AG04449 (cell line): Measurements from ENCODE around the gene SPAG9.

Experiments
- CTCF ChIA-PET: fragments of 350-600 bp; formaldehyde crosslinking; extraction: SDS; loops from one replicate; lab custom pipeline; 2021; ENCODE audit warnings: antibody characterized with exemption; lab: Yijun Ruan, JAX
- POLR2A ChIA-PET: fragments of 400-600, 350-600 bp; formaldehyde crosslinking; extraction: SDS; loops from one replicate; lab custom pipeline; 2020; ENCODE audit warnings: antibody characterized with exemption, inconsistent platforms; lab: Yijun Ruan, JAX
- DNase-seq: peaks from one replicate; pipeline ENCODE4 v3.0.0-alpha.2; 2010; ENCODE audit warnings: low read depth, low spot score
- H3K4me3 ChIP-seq: 2 replicates; pipeline ENCODE4 v1.5.1; 2011; ENCODE audit warnings: low read depth, mild to moderate bottlenecking, control low read depth, low read length
- TF ChIP-seq, protein P1 (sequence below): IDR thresholded peaks from one replicate; pipeline ENCODE4 v1.5.1; 2011; ENCODE audit warnings: mild to moderate bottlenecking, moderate library complexity, low read length, control low read depth, inconsistent platforms; ENCODE audit not compliant: insufficient read depth; ENCODE audit errors: missing control alignments

The SPAG9 gene

DNA sequence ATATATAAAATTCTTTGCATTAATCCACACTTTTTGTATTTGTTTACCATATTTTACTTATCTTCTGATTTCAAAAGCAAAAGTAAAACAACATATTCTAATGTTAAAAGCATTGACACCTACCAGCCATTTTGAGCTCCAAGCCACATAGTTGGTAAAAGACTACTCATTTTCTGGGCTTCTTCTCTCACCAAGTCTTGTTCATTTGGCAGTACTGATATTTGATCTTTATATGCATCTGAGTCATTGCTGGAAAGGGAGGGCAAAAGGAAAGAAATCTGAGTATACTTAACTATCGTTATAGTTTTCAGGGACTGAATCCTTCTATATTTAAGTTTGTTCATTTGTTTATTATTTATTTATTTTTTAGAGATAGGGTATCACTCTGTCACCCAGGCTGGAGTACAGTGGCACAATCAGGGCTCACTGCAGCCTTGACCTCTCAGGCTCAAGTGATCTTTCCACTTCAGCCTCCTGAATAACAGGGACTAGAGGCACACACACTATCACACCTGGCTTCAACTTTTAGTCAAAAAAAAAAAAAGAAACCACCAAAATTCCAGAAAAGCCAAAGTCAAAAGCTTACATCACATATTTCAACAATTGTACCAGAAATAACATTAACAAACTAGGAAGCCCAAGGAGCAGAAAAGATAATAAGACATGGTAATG, 133.5 kb downstream of the SPAG9 start:
- ChIA-PET CTCF (interaction anchor here (1.8 kb wide), 1 partner anchor 135 kb away, joined by 10 read pairs; no protein-coding TSS in a partner anchor), POLR2A (interaction anchor here (0.6 kb wide), 1 partner anchor 121 kb away, joined by 3 read pairs; the partner anchor contains the start of gene TOB1)
- no peak overlapping the region for H3K4me3 ChIP-seq
- DNase-seq, result no peak
- TF ChIP-seq, protein P1, sequence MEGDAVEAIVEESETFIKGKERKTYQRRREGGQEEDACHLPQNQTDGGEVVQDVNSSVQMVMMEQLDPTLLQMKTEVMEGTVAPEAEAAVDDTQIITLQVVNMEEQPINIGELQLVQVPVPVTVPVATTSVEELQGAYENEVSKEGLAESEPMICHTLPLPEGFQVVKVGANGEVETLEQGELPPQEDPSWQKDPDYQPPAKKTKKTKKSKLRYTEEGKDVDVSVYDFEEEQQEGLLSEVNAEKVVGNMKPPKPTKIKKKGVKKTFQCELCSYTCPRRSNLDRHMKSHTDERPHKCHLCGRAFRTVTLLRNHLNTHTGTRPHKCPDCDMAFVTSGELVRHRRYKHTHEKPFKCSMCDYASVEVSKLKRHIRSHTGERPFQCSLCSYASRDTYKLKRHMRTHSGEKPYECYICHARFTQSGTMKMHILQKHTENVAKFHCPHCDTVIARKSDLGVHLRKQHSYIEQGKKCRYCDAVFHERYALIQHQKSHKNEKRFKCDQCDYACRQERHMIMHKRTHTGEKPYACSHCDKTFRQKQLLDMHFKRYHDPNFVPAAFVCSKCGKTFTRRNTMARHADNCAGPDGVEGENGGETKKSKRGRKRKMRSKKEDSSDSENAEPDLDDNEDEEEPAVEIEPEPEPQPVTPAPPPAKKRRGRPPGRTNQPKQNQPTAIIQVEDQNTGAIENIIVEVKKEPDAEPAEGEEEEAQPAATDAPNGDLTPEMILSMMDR, result no peak

DNA sequence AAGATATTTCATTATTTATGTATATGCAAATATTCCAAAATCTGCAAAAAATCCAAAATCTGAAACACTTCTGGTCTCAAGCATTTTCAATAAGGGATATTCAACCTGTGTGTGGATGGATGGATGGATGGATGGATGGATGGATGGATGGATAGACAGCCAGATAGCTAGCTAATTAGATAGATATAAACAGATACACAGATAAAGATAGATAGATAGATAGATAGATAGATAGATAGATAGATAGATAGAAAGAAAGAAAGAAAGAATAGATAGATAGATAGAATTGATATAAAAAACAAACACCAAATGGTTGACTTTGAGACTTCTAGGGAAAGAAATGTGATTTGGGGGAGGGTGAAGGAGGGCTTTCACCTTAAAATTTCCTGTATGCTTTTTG, 139.4 kb downstream of the SPAG9 start:
- CTCF ChIA-PET, result interaction anchor here (3.0 to 5.3 kb wide), 2 partner anchors 20 to 128 kb away, joined by 11 to 21 read pairs; no protein-coding TSS in a partner anchor
- POLR2A ChIA-PET, result interaction anchor here (1.2 kb wide), 1 partner anchor 115 kb away, joined by 3 read pairs; the partner anchor contains the start of gene TOB1
- no peak for DNase-seq
- no peak overlapping the region for H3K4me3 ChIP-seq
- TF ChIP-seq, protein P1, result no peak

DNA sequence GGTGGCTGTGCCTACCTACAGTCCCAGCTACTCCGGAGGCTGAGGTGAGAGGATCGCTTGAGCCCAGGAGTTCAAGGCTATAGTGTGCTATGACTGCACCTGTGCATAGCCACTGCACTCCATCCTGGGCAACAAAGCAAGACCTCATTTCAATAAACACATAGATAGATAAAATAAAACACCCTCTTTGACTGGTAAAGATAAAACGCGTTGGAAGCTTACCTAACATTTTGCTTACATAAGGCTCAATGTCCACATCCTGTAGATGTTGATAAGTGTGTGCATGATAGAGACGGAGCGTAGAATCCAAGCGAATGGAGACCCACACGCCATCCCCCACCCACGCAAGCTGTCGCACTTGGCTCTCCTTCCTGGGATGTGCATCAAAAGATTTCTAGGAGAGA, 141.1 kb downstream of the SPAG9 start:
- POLR2A ChIA-PET, result no interaction called here
- no peak overlapping the region for H3K4me3 ChIP-seq
- TF ChIP-seq, protein P1, result no peak
- CTCF ChIA-PET, result interaction anchor here (0.6 to 5.3 kb wide), 3 partner anchors 119 to 130 kb away, joined by 3 to 21 read pairs (median 3); no protein-coding TSS in a partner anchor
- DNase-seq, result no peak

DNA sequence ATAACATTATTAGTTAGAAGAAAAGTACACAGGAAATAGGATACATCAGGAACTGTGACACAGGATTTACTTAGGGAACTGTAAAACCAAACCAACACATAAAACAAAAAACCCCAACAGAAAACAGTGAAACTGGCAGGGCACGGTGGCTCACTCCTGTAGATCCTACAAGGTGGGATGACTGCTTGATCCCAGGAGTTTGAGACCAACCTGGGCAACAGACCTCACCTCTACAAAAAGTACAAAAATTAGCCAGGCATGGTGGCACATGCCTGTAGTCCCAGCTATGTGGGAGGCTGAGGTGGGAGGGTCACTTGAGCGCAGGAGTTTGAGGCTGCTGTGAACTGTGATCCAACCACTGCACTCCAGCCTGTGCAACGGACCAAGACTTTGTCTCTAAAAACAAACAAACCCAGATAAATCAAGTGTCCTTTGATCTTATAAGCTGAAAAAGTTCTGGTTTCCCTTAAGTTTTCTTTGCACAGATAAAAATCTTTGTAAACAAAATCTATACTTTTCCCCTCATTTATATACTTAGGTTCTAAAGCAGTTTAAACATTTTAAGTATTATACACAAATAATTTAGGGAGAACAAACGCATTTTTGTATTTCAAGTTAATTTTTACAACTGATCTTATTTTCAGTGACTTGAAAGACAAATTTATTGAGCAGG, 143.0 kb downstream of the SPAG9 start:
- no peak overlapping the region for H3K4me3 ChIP-seq
- TF ChIP-seq, protein P1, result no peak
- ChIA-PET CTCF (interaction anchor here (0.6 to 2.7 kb wide), 5 partner anchors 12 to 125 kb away, joined by 3 to 11 read pairs (median 4); no protein-coding TSS in a partner anchor), POLR2A (no interaction called here)
- no peak for DNase-seq

DNA sequence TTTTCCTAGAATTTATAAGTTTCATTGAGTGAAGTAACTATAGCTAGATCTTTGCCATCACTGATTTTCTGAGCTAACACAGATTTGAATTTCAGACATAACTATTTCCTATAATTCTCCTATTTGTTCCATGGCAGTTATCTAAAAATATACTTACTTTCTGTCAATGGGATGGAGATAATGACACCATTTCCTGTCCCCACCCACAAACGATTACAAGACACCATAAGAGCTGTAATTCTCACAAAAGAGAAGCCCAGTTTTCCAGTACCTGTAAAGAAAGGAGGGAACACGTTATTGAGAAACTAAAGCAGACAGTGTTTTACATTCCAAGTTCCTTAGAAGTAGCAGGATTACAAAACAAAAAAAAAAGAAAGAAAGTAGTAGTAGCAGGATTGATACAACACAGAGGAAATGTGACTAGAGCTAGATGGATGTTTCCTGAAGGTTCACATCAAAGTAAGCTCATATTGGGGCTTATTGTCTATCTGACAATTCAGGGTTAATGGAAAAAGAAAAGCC, 143.7 kb downstream of the SPAG9 start:
- H3K4me3 ChIP-seq, result no peak overlapping the region
- DNase-seq, result no peak
- POLR2A ChIA-PET, result no interaction called here
- TF ChIP-seq, protein P1, result no peak
- CTCF ChIA-PET, result interaction anchor here (0.6 to 2.7 kb wide), 4 partner anchors 20 to 124 kb away, joined by 3 to 11 read pairs (median 6); no protein-coding TSS in a partner anchor
